Testis (tissue), 2 donors: Measurements from ENCODE around the gene TMEM203.

Experiments
- POLR2A ChIP-seq: fragments of 450-650 bp; IDR thresholded peaks from one replicate; pipeline ENCODE4 v1.6.1; 2017; ENCODE audit warnings: antibody characterized with exemption, mild to moderate bottlenecking, moderate library complexity
- TF ChIP-seq, protein P1 (sequence below), 3 experiments: fragments of 450-650 bp in 2 of 3; fragments of 200-600 bp in 1 of 3; sonication (generic) in 1 of 3; IDR thresholded peaks; one replicate each; pipeline ENCODE4 v1.5.1; 2016 to 2019; ENCODE audit warnings: antibody characterized with exemption in 3 of 3, mild to moderate bottlenecking in 2 of 3, moderate library complexity in 1 of 3

GRCh38 chr9:137227853-137228505 is 22.5 kb upstream of the TMEM203 start:
- TF ChIP-seq POLR2A: no peak
- TF ChIP-seq, protein P1, sequence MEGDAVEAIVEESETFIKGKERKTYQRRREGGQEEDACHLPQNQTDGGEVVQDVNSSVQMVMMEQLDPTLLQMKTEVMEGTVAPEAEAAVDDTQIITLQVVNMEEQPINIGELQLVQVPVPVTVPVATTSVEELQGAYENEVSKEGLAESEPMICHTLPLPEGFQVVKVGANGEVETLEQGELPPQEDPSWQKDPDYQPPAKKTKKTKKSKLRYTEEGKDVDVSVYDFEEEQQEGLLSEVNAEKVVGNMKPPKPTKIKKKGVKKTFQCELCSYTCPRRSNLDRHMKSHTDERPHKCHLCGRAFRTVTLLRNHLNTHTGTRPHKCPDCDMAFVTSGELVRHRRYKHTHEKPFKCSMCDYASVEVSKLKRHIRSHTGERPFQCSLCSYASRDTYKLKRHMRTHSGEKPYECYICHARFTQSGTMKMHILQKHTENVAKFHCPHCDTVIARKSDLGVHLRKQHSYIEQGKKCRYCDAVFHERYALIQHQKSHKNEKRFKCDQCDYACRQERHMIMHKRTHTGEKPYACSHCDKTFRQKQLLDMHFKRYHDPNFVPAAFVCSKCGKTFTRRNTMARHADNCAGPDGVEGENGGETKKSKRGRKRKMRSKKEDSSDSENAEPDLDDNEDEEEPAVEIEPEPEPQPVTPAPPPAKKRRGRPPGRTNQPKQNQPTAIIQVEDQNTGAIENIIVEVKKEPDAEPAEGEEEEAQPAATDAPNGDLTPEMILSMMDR (IDR thresholded peaks at IDR 0.05): no peak
